Loucy (cell line): ENCODE data around the gene HSF2BP.
"Not testable (repeated sequence)": the region's sequence is repeated elsewhere in the genome, so short reads cannot be mapped to it uniquely, and the experiment has no call there.

Experiments used
- EZH2phosphoT487 ChIP-seq: fragments of 200-600 bp; IDR thresholded peaks from 2 replicates; pipeline ENCODE4 v1.6.1; 2018; ENCODE audit warnings: antibody characterized with exemption, mild to moderate bottlenecking, moderate library complexity, borderline replicate concordance
- TF ChIP-seq, protein P1 (sequence below): fragments of 200-600 bp; sonication (generic); conservative IDR thresholded peaks from 2 replicates; pipeline ENCODE4 v1.5.1; 2014; ENCODE audit warnings: mild to moderate bottlenecking, antibody characterized with exemption, low read length

DNA sequence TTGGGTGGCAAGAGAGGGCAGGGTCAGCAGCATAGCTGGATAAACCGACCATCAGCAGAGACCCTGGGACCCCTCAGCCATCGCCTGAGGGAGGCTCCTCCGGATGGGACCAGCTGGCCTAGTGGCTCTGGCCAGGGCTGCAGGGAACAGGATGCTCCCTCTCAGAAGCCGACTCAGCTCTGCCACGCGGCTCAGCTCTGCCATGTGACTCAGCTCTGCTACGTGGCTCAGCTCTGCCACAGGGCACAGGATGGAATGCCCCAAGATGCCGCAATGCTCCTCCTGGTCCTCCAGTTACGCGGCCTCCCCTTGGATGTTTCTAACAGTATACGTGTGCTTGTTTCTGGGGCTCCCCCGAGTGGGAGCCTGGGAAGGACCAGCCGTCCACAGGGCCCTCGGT lies 165.8 kb downstream of the HSF2BP start:
- TF ChIP-seq, protein P1, sequence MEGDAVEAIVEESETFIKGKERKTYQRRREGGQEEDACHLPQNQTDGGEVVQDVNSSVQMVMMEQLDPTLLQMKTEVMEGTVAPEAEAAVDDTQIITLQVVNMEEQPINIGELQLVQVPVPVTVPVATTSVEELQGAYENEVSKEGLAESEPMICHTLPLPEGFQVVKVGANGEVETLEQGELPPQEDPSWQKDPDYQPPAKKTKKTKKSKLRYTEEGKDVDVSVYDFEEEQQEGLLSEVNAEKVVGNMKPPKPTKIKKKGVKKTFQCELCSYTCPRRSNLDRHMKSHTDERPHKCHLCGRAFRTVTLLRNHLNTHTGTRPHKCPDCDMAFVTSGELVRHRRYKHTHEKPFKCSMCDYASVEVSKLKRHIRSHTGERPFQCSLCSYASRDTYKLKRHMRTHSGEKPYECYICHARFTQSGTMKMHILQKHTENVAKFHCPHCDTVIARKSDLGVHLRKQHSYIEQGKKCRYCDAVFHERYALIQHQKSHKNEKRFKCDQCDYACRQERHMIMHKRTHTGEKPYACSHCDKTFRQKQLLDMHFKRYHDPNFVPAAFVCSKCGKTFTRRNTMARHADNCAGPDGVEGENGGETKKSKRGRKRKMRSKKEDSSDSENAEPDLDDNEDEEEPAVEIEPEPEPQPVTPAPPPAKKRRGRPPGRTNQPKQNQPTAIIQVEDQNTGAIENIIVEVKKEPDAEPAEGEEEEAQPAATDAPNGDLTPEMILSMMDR: not testable (repeated sequence)
- TF ChIP-seq EZH2phosphoT487: not testable (repeated sequence)
